Gastrocnemius medialis (tissue), 4 donors: ENCODE measurements around the gene PBX3. TPM values are rescaled to one million over a fixed set of nuclear protein-coding genes. Genes with fewer than 3 reads are reported as not detected.

Source experiments
- ATAC-seq, 2 donors: fragments of 150-250 bp; one replicate each; pipeline ENCODE4 v1.9.1; 2016
- DNase-seq, 2 donors: peaks; one replicate each; pipeline ENCODE4 v3.0.0-alpha.2; 2019
- H3K27ac ChIP-seq, 4 donors: fragments of 200-600 bp; sonication (generic); 1 replicate in 1 of 4; 2 replicates in 3 of 4; pipeline ENCODE4 v1.5.1; 2016 to 2018; ENCODE audit warnings: mild to moderate bottlenecking in 2 of 4, moderate library complexity in 1 of 4
- H3K27me3 ChIP-seq, 3 donors: fragments of 200-600 bp; sonication (generic) in 2 of 3; 1 replicate in 1 of 3; 2 replicates in 2 of 3; pipeline versions ENCODE4 v1.5.1 to v1.6.0; 2016 to 2019; ENCODE audit warnings: mild to moderate bottlenecking in 1 of 3, moderate library complexity in 1 of 3
- H3K36me3 ChIP-seq, 2 donors: fragments of 200-600 bp; sonication (generic) in 1 of 2; one replicate each; pipeline ENCODE4 v1.5.1; 2017 to 2018
- H3K4me1 ChIP-seq, 2 donors: fragments of 200-600 bp; sonication (generic) in 1 of 2; one replicate each; pipeline ENCODE4 v1.5.1; 2016 to 2017; ENCODE audit warnings: mild to moderate bottlenecking in 2 of 2
- H3K4me3 ChIP-seq, 4 donors: fragments of 200-600 bp; sonication (generic) in 3 of 4; 1 replicate in 1 of 4; 2 replicates in 3 of 4; pipeline ENCODE4 v1.5.1; 2016 to 2019; ENCODE audit warnings: mild to moderate bottlenecking in 2 of 4
- H3K9me3 ChIP-seq, 3 donors: fragments of 200-600 bp; sonication (generic) in 2 of 3; 1 replicate in 1 of 3; 2 replicates in 2 of 3; pipeline ENCODE4 v1.5.1; 2016 to 2019
- CTCF ChIP-seq, 5 experiments: fragments of 450-650 bp in 3 of 5; fragments of 200-600 bp in 2 of 5; sonication (generic) in 2 of 5; IDR thresholded peaks in 4 of 5; conservative IDR thresholded peaks in 1 of 5; 1 replicate in 4 of 5; 2 replicates in 1 of 5; pipeline ENCODE4 v1.5.1; 2016 to 2019; ENCODE audit warnings: antibody characterized with exemption in 5 of 5, mild to moderate bottlenecking in 3 of 5, moderate library complexity in 3 of 5
- POLR2A ChIP-seq, 2 donors: fragments of 450-650 bp; IDR thresholded peaks; one replicate each; pipeline ENCODE4 v1.6.1; 2017; ENCODE audit warnings: antibody characterized with exemption in 2 of 2, mild to moderate bottlenecking in 2 of 2, moderate library complexity in 2 of 2
- in situ Hi-C, 4 donors: fragments of 200-750 bp; cut with MboI; loops; one replicate each; pipeline versions ENCODE4 v1.15.0 to v1.8.0; 2017; ENCODE audit warnings: low sequenced_read_pairs in 4 of 4
- intact Hi-C: fragments of 100-400 bp; cut with DNase I; formaldehyde crosslinking; loops from one replicate; pipeline ENCODE4 v1.15.1; 2023; ENCODE audit warnings: low total_unique reads
- total RNA-seq, 4 donors: library from RNA; depleted of rRNA; stranded (reverse); fragments of >200 nt; gene quantifications; one replicate each; pipeline versions ENCODE4 v1.1.0 to v1.2.3, GENCODE V29; 2016

The PBX3 gene
- total RNA-seq, 4 donors from 2014 or later = 6.6 to 31.0 (median 9.6) TPM

GRCh38 chr9:125950880-125951471 lies 203.8 kb downstream of the PBX3 start:
- DNase-seq (no peak), ATAC-seq (no peak)
- Histone ChIP-seq H3K4me1 (no peaks in the 10 kb centered on the region), H3K9me3 (no peaks in the 10 kb centered on the region), H3K27ac (no peak overlapping the region), H3K4me3 (no peak overlapping the region), H3K36me3 (no peaks in the 10 kb centered on the region), H3K27me3 (no peaks in the 10 kb centered on the region)
- intact Hi-C loops (no loop called here), in situ Hi-C loops (no loop called here)
- no peak for TF ChIP-seq CTCF (IDR thresholded peaks at IDR 0.05 in 4 of 5, conservative IDR thresholded peaks at IDR 0.05 in 1 of 5)

- DNase-seq (no peak), ATAC-seq (no peak)
- Histone ChIP-seq H3K4me1 (no peaks in the 10 kb centered on the region), H3K4me3 (no peak overlapping the region), H3K36me3 (no peaks in the 10 kb centered on the region), H3K27ac (no peak overlapping the region), H3K27me3 (no peaks in the 10 kb centered on the region), H3K9me3 (no peaks in the 10 kb centered on the region)
- in situ Hi-C loops (no loop called here), intact Hi-C loops (no loop called here)
- no peak for TF ChIP-seq CTCF (IDR thresholded peaks at IDR 0.05 in 4 of 5, conservative IDR thresholded peaks at IDR 0.05 in 1 of 5)
- TF ChIP-seq POLR2A (IDR thresholded peaks at IDR 0.05) = no peak
Observed at GRCh38 chr9:125953314-125954019, 206.3 kb downstream of the PBX3 start.

- Histone ChIP-seq H3K4me1 (no peaks in the 10 kb centered on the region), H3K27ac (no peak overlapping the region), H3K36me3 (no peaks in the 10 kb centered on the region), H3K4me3 (no peak overlapping the region), H3K27me3 (no peaks in the 10 kb centered on the region), H3K9me3 (no peaks in the 10 kb centered on the region)
- in situ Hi-C loops = no loop called here
- intact Hi-C loops = no loop called here
- TF ChIP-seq CTCF (IDR thresholded peaks at IDR 0.05 in 4 of 5, conservative IDR thresholded peaks at IDR 0.05 in 1 of 5) (no peak), POLR2A (IDR thresholded peaks at IDR 0.05) (no peak)
- ATAC-seq = no peak
- no peak for DNase-seq
Observed at GRCh38 chr9:125956102-125956501, 208.9 kb downstream of the PBX3 start.

- no peak for DNase-seq
- Histone ChIP-seq H3K27me3 (no peaks in the 10 kb centered on the region), H3K4me3 (no peak overlapping the region), H3K4me1 (no peaks in the 10 kb centered on the region), H3K9me3 (no peaks in the 10 kb centered on the region), H3K27ac (no peak overlapping the region), H3K36me3 (no peaks in the 10 kb centered on the region)
- no peak for ATAC-seq
- in situ Hi-C loops (no loop called here), intact Hi-C loops (no loop called here)
- no peak for TF ChIP-seq CTCF (IDR thresholded peaks at IDR 0.05 in 4 of 5, conservative IDR thresholded peaks at IDR 0.05 in 1 of 5)
- no peak for TF ChIP-seq POLR2A (IDR thresholded peaks at IDR 0.05)
Observed at GRCh38 chr9:125959315-125959714, 212.1 kb downstream of the PBX3 start.
